GM21447 (cell line): Measurements from ENCODE around the gene CASTOR1.

ENCODE experiments used
- ATAC-seq: cut with Tn5 transposase; IDR thresholded peaks from one replicate; pipeline ENCODE4 v1.9.1; 2021; ENCODE audit not compliant: unreplicated experiment

The CASTOR1 gene

DNA sequence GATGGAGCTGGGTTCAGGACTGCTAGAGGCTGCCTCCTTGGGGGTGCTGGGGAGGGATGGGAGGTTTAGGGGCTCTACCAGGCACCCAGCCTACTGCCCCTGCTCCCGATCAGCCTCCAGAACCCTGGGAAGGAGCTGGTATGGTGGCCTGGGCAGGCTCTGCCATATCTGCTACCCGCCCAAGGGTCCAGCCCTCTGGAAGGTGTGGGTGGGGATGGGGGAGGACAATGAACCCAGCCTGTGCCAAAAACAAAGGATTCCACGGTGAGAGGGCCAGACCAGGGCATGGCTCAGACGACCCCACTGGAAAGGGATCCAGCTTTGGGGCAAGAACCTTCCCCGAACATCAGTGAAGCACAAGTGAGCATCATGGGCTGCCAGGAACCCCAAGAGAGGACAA is 3.0 kb downstream of the CASTOR1 start:
- ATAC-seq, result no peak

DNA sequence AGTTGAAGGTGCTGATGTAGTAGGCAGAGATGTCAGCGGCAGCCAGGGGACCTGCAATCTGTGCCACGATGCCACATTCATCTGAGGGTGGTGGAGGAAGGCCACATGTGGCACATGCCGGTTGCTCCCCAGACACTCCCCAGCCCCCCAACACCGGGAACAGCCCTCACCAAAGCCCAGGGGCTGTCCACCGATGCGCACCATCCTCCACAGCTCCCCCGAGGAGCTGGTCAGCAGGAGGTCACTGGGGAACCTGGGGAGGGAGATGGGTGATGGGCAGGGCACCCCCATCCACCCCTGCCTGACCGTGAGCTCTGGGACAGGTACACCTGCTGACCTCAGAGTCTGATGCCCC is 3.5 kb downstream of the CASTOR1 start:
- no peak for ATAC-seq

DNA sequence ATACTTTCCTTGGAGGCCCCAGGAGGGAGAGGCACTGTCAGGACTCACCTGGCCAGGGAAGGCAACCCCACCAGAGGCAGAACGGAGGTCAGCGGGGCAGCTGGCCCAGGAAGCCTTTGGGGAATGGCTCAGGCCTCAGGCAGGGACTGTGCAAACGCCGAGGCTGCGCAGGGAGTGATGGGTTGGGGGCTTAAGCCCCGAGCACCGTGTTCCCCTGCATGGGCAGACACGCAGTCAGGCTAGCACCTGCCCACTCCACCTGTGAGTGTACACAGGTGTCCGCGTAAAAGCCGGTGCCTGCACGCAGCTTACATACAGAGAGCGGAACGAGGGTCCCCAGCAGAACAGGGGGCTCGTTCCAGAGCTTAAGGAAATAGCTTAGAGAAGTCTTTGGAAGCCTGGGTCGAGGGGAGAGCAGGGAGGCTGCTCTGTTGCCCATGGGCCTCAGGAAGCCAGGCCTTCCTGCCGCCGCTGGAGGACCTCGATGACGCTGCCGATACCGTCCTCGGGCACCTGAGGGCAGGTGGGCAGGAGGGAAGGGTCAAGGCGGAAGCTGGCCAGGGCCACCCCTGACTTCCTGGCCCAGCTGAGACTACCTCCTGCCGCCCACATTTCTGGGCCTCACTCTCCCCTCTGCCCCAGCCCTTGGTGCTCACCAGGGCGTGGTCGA is 4.0 kb downstream of the CASTOR1 start:
- ATAC-seq, result no peak

DNA sequence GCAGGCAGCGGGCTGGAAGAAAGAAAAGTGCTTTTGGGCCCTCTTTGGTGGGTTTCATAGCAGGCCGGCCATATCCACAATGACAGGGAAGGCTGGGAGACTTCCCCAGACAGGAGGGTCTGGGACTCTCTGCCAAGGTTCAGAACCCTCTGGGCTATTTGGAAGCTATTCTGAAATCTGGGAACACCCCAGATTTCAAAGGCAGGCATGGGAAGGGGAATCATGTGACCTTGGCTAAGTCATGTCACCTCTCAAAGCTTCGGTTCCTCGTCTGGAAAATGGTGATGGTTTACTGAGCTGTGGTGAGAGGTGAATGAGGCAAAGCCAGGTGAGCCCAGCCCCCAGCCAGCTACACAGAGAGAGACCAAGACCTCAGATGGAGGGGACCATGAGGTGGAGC is 4.6 kb downstream of the CASTOR1 start:
- no peak for ATAC-seq

DNA sequence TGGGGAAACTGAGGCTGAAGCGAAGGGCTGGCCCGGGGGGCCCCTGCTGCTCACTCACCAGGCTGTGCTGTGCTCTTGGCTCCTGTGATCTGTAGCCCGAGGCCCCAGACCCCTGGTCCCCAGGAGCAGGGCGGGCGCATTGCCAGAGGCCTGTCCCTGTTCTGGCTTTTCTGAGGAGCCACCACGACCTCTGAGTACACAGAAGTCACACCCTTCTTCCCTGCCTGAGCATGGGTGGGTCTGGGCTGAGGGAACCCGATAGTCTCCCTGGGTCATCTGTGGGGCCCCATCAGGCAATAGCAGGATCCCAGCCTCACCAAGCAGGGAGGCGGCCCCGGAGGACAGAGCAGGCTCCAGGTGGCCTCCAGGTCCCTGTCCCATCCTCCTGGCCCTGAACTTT is 5.1 kb downstream of the CASTOR1 start:
- ATAC-seq, result no peak

DNA sequence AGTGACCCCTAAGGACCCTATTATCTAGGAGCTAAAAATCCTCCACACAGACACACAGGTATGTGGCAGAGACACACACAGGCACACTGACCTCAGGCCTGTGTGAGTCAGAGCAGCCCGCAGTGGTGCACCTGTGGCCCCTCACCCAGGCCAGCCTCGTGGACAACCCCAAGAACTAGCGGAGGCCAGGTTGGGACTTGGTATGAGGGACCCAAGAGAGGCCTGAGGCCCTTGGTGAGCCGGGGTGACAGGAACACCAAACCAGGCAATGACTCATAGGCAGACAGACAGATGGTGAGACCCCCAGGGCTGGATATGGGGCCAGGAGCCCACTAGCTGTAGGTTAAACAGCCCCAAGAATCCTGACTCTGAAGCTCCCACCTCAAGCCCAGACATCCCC is 6.0 kb downstream of the CASTOR1 start:
- ATAC-seq, result no peak

DNA sequence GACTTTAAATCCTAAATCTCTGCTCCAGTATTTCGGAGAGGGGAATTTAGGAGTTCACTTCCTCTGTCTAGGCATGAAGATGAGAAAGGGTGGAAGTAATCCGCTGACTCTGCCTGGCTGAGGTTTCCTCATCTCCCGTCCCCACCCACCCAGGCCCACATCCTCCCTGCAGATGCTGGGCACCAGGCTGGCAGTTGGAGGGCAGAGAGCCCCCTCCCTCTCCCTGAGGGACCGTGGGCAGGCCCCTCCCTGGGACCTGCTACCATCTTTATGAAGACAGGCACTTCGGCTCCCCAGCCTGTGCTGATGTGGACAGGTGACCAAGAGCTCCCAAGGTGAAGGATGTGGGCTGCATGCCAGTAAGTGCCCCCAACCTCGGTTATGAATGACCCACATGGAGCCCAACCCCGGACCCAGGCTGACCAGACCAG is 6.7 kb downstream of the CASTOR1 start:
- ATAC-seq, result no peak

DNA sequence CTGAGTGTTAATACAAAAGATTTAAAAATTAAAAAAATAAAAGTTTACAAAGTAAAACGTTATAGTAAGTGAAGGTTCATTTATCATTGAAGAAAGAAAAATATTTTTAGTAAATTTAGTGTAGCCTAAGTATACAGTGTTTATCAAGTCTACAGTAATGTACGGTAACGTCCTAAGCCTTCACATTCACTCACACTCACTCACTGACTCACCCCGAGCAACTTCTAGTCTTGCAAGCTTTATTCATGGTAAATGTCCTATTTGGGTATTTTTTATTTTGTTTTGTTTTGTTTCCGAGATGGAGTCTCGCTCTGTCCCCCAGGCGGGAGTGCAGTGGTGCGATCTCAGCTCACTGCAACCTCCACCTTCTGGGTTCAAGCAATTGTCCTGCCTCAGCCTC is 8.8 kb downstream of the CASTOR1 start:
- no peak for ATAC-seq

DNA sequence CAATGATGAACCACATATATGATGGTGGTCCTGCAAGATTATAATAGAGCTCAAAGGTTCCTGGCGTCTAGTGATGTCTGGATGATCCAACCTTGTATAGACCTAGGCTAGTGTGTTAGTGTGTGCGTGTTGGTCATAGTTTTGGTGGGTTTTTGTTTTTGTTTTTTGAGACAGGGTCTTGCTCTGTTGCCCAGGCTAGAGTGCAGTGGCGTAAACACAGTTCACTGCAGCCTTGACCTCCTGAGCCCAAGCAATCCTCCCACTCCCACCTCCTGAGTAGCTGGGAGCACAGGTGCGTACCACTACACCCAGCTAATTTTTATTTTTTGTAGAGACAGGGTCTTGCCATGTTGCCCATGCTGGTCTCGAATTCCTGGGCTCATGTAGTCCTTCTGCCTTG is 9.4 kb downstream of the CASTOR1 start:
- no peak for ATAC-seq

DNA sequence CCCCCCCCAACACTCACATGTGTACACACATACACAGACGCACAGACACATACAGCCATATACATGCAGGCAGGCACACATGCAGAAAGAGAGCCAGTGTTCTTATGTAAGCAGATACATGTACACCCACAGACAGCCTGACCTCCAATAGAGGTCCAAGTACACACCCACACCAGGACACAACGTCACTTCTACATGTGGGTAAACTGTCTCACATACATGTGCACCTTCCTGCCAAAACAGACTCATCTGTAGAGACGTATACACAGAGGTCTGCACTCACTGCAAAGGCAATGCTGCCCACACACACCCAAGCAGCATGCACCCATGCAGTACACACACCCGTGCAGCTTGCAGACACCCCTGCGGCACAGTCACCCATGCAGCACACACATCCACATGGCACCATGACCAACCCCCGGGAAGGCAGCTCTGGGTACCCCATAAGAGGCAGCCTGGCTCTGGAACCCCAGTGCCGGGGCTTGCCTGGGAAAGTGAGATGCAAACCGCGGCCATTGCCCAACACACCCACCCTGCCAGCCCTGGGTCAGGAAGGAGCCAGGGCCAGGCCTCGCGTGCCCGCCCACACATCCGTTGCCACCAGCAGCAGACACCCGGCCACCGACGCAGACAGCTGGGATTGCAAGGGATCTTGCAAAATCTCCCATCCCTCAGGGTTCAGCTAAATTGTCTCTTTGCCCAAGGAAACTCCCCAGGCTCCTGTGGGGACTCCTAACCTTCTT is 10.1 kb downstream of the CASTOR1 start:
- ATAC-seq, result no peak

DNA sequence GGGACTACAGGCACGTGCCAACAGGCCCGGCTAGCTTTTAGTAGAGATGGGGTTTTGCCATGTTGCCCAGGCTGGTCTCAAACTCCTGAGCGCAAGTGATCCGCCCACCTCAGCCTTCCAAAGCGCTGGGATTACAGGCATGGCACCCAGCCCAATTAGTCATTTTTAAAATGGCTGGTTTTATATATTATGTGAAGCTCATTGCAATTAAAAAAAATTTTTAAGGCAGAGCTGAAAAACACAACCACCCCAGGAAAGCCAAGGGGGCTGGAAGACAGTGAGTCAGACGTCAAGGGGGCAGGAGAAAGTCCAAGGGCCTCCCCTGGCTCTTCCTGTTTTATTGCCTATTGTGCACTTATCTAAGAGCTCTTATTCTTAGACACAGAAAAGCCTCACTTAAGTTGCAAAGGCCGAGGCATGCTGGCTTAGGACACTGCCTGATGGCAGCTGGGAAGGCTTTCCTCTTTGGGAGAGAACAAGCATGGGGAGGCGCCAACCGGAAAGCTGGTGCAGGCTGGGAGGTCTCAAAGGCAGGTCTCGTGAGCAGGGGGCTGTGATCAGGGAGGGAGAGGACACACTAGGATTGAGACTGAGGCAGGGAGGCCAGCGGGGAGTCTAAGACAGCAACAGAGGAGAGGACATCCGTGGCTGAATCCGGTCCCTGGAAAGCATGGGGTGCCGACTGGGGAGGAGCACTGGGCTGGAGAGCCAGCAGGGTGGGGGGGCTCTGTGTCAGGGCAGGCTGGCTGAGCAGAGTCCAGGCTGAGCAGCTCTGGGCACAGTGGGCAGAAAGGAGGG is 11.6 kb downstream of the CASTOR1 start:
- ATAC-seq, result no peak

DNA sequence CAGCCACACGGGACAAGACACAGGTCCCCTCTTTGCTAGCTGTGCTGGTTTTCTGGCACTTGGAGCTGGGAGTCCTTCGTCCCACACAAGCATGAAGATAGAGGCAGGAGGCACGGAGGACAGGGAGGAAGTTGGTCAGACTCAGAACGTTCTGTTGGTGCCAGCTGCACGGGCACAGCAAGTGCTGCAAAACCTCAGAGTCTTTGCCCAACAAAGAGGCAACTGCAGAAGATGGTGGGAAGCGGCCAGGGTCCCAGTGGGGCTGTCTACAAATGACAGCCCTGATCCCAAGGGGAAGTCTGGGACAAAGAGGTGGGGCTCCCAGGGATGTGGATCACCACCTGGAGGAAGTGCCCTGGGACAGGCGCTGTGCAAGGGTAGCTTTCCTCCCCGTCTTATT is 13.3 kb downstream of the CASTOR1 start:
- ATAC-seq, result no peak

DNA sequence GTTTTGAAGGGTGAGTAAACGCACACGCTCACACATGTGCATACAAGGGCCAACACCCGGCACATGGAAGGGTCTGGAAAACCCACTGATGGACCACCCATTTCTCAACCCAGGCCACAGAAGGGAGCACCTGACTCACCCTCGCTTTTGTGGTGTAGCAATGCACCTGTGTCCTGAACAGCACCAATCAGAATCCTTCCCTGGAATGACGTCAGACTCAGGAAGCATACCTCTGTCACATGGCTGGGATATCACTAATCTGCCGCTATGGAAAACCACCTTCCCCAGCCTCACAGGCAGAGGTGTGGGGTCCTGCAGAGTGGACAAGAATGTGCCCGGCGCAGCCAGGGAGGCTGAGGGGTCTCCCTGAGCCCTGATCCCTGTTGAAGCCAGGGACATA is 13.7 kb downstream of the CASTOR1 start:
- no peak for ATAC-seq

DNA sequence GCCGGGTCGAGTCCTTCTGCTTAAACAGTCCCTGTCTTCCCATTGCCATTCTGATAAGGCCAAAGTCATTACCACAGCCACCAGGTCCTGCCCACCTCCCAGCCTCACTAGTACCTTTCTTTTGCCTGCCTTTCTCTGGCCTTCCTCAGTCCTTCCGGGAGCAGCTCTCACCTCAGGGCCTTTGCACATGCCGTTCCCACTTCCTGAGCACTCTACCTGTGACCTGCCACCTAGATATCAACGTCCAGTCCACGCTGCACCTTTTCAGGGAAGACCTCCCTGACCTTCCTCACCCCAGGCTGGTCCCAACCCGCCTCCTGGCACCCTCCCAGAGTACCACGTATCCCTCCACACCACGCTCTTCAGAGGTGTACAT is 14.9 kb downstream of the CASTOR1 start:
- ATAC-seq, result no peak

DNA sequence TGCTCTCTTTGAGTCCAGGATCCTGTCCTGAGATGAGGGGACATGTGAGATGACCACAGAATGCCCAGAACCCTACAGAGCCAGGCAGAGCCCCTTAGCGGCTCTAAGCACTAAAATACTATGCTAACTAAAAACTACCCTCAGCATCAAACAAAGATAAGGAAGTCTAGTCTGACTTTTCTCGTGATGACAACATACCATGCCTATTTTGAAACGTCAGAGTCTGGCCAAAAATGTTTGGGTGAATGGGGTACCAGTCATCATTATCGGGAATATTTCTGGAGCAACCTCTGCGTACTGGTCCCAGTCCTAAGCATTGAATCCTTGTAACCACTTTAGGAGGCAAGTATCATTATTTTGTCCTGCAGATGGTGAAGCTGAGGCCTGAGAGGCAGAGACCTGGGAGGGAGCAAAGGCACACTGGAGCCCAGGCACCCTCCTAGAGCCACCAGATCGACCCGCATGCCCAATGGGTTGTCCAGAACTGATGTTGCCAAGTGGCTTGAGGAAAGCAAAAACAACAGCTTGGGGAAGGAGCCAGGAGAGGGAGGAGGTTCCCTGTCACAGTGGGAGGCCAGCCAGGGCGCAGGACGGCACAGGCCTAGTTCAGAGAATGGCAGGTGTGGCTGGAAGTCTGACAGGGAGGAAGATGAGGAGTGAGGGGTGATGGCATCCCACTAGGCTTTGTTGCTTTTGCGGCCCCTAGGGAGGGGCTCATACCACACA is 15.4 kb downstream of the CASTOR1 start:
- ATAC-seq, result no peak

DNA sequence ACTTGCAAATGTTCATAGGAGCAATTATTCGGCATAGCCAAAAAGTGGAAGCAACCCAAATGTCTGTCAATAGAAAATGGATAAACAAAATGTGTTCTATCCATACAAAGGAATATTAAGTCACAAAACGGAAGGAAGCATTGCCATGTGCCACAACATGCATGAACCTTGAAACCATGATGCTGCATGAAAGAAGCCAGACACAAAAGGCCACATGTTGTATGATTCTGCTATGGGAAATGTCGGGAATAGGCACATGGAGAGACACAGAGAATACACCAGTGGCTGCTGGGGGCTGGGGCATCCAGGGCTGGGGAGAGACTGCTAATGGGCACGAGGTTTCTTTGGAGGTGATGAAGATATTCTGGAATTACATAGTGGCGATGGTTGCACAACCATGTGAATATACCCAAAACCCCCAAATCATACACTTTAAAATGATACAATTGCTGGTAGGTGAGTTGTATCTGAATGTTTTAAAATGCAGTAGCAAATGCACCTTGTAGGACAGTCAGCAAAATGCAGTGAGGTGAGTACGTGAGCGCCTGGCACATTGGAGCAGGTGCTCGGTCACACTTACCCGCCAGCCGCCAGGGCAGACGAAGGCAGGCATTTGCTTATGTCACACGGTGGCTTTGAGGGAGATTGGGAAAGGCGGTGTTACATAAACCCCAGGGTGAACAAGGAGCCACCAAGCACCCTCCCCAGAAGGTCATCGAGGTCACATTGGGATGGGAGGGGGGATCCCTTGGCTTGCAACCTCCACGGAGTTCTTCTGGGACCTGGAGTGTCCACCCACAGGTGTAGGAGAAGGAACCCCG is 16.3 kb downstream of the CASTOR1 start:
- ATAC-seq, result no peak

DNA sequence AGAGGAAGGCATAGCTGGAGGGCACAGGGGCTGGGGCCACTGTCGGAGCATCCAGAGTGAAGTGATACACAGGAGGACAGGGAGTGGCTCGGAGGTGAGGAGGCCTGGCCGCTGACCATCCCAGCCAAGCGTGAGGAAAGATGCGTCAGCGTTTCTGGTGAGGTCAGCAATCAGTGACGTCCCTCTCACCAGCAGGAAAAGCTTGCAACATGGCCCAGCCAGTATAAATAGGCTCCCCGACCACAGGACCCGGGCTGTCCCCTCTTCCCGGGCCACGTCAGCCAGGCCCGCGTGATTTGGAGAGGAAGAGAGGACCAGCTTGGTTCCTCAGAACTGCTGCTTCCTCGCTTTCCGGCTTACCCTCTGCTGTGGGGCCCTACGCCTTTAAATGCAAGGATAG is 18.5 kb downstream of the CASTOR1 start:
- no peak for ATAC-seq

DNA sequence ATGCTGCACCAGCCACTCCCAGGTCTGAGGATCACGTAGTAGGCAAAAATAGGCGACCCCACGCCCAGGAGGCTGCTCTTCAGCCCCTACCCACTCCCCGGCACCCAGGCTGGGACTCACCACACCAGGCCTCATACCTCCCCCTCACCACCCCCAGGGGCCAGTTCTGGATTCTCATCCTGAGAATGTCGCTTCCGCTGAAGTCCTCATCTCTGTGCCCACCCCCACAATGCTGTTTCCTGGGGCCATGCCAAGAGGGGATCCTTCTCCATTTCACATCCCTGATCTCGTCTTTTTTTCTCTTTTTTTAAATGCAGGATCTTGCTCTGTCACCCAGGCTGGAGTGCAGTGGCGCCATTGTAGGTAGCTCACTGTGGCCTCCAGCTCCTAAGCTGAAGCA is 21.0 kb downstream of the CASTOR1 start:
- ATAC-seq, result no peak

DNA sequence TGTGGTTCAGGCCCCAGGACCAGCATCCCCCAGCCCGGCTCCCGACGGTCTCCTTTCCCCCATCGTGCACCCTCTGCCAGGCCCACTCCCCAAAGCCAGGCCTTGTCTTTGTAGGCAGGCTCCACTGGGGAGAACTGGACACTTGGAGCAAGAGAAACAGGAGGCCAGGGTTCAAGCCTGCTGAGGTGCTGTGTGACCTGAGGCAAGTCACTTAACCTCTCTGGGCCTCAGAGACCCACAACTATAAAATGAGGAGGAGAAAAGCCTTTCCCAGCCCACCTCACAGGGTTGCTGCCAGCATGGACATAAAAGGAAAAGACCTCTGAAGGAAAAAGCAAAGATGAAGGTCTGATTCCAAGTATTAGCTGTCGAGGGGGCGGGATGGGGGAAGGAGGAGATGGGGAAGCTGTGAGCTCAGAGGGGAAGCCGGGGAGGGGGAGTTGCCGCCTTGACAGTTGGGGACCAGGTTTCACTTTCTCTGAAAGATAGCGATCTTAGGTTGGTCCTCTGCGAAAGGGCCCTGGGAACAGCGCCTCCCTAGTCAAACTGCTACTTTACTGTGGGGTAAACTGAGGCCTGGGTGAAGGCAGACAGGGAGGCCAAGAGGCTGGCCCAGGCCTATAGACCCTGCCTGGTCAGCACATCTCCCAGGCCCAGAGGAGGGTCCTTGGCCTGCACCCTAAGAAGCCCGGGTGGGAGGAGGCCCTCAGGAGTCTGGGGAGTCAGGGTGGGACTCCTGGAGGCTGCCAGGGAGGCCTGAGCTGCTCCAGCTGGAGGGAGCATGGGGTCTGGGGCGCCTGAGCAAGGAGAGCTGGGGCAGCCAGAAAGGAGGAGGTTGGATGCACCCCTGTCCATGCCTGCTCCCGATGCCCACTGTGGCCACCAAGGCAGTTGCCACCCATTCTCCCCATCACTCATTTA is 21.7 kb downstream of the CASTOR1 start:
- ATAC-seq, result no peak
